ENCODE data around the gene RGS3. TPM values are rescaled to one million over a fixed set of nuclear protein-coding genes. Genes with fewer than 3 reads are reported as not detected.

Gene RGS3
- total and polyA plus RNA-seq, 2 of the 13 experiments (the other 11 are each of a cell fraction or from before 2014, with no cell fraction given) = 17.1 to 28.8 TPM

DNA sequence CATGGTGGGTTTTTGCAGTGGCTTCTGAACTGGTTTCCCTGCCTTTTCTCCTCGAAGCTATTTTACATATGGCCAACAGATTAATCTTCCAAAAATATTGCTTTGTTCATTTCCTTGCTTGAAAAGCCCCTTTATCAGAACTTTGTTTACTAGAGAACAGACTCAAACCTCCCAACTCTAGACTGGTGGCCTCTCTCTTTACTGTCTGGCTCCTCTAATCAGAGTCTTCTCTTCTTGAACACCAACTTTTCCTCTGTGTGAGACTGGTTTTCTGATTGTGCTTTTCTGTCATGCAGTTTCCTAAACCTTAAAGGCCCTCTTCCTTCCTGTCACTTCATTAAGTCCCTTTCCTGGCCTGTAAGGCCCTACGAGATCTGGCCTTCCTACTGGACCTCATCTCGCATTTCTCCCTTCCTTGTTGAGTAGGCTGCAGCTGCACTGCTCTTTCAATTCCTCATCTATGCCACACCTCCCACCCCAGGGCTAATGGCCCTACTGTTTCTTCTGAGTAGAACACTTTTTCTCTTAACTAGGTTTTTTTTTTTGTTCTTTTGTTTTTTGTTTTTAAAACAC is 47.3 kb upstream of the RGS3 start:
- Histone ChIP-seq H3K9me3 (ENCODE audit: low read length) (no peaks in the 10 kb centered on the region), H3K36me3 (replicated peaks in 1 of 2; ENCODE audit: control insufficient read depth in 1 of 2, insufficient read depth in 2 of 2, low read length in 2 of 2) (no peaks in the 10 kb centered on the region), H4K20me1 (ENCODE audit: insufficient read depth, low read length) (no peaks in the 10 kb centered on the region), H3K4me1 (ENCODE audit: insufficient read depth, low read length) (peaks cover 8% of the 10 kb centered on the region), H3K27me3 (ENCODE audit: control insufficient read depth in 1 of 2, insufficient read depth in 2 of 2, low read length in 2 of 2) (no peaks in the 10 kb centered on the region), H3K9ac (ENCODE audit: insufficient read depth, low read depth, low read length) (no peak overlapping the region), H3K79me2 (ENCODE audit: insufficient read depth, low read length) (no peaks in the 10 kb centered on the region), H2AFZ (ENCODE audit: low read length) (no peak overlapping the region), H3K4me2 (ENCODE audit: low read depth, low read length) (no peak overlapping the region), H3K27ac (ENCODE audit: extremely low read length, insufficient read depth, low read length) (no peak overlapping the region), H3K4me3 (replicated peaks in 1 of 3; ENCODE audit: insufficient read depth in 1 of 3, low read depth in 2 of 3, low read length in 3 of 3) (no peak overlapping the region)
- intact Hi-C loops (cut with micrococcal nuclease; ENCODE audit: unreplicated experiment) = loop anchor here (10.0 kb wide), 1 partner anchor 239 kb away; no protein-coding TSS in a partner anchor
- CTCF ChIA-PET (ENCODE audit: low intra/inter-chr PET ratio, low total read pairs) = no interaction called here
- in situ Hi-C loops (cut with HindIII; ENCODE audit: extremely low pct_ligation_motif_present, low pct_unique_long_range_greater_than_20kb) = no loop called here
- no TSS peak for BruUV-seq (replicated peaks)
- 9% methylated on average over 3 of the region's 3 CpGs for WGBS (ENCODE audit: low lambda C conversion rate)
- POLR2A ChIA-PET = no interaction called here
- DNase-seq (ENCODE audit: low spot score) (no peak), ATAC-seq (no peak; the same call in 2 of the 3 replicates), FAIRE-seq (no peak)
- no peak for TF ChIP-seq MAFF (IDR thresholded peaks at IDR 0.05; ENCODE audit: low read depth, low read length)
- TF ChIP-seq GABPB1 (CRISPR knock-in tag; IDR thresholded peaks at IDR 0.05) = no peak
- no peak for TF ChIP-seq NR2F1 (CRISPR knock-in tag; IDR thresholded peaks at IDR 0.05)
- TF ChIP-seq, protein P1, sequence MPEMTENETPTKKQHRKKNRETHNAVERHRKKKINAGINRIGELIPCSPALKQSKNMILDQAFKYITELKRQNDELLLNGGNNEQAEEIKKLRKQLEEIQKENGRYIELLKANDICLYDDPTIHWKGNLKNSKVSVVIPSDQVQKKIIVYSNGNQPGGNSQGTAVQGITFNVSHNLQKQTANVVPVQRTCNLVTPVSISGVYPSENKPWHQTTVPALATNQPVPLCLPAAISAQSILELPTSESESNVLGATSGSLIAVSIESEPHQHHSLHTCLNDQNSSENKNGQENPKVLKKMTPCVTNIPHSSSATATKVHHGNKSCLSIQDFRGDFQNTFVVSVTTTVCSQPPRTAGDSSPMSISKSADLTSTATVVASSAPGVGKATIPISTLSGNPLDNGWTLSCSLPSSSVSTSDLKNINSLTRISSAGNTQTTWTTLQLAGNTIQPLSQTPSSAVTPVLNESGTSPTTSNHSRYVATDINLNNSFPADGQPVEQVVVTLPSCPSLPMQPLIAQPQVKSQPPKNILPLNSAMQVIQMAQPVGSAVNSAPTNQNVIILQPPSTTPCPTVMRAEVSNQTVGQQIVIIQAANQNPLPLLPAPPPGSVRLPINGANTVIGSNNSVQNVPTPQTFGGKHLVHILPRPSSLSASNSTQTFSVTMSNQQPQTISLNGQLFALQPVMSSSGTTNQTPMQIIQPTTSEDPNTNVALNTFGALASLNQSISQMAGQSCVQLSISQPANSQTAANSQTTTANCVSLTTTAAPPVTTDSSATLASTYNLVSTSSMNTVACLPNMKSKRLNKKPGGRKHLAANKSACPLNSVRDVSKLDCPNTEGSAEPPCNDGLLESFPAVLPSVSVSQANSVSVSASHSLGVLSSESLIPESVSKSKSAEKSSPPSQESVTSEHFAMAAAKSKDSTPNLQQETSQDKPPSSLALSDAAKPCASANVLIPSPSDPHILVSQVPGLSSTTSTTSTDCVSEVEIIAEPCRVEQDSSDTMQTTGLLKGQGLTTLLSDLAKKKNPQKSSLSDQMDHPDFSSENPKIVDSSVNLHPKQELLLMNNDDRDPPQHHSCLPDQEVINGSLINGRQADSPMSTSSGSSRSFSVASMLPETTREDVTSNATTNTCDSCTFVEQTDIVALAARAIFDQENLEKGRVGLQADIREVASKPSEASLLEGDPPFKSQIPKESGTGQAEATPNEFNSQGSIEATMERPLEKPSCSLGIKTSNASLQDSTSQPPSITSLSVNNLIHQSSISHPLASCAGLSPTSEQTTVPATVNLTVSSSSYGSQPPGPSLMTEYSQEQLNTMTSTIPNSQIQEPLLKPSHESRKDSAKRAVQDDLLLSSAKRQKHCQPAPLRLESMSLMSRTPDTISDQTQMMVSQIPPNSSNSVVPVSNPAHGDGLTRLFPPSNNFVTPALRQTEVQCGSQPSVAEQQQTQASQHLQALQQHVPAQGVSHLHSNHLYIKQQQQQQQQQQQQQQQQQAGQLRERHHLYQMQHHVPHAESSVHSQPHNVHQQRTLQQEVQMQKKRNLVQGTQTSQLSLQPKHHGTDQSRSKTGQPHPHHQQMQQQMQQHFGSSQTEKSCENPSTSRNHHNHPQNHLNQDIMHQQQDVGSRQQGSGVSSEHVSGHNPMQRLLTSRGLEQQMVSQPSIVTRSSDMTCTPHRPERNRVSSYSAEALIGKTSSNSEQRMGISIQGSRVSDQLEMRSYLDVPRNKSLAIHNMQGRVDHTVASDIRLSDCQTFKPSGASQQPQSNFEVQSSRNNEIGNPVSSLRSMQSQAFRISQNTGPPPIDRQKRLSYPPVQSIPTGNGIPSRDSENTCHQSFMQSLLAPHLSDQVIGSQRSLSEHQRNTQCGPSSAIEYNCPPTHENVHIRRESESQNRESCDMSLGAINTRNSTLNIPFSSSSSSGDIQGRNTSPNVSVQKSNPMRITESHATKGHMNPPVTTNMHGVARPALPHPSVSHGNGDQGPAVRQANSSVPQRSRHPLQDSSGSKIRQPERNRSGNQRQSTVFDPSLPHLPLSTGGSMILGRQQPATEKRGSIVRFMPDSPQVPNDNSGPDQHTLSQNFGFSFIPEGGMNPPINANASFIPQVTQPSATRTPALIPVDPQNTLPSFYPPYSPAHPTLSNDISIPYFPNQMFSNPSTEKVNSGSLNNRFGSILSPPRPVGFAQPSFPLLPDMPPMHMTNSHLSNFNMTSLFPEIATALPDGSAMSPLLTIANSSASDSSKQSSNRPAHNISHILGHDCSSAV (CRISPR knock-in tag; IDR thresholded peaks at IDR 0.05; ENCODE audit: borderline replicate concordance) = no peak
- no peak for TF ChIP-seq ZNF205 (CRISPR knock-in tag; IDR thresholded peaks at IDR 0.05)
- TF ChIP-seq YEATS4 (CRISPR knock-in tag; IDR thresholded peaks at IDR 0.05; ENCODE audit: borderline replicate concordance) = no peak
- TF ChIP-seq NFYC (CRISPR knock-in tag; IDR thresholded peaks at IDR 0.05) = no peak
- no peak for TF ChIP-seq SALL1 (CRISPR knock-in tag; IDR thresholded peaks at IDR 0.05)
- TF ChIP-seq ZEB1 (IDR thresholded peaks at IDR 0.05; ENCODE audit: insufficient replicate concordance, low read depth) = no peak
- no peak for TF ChIP-seq KAT7 (CRISPR knock-in tag; IDR thresholded peaks at IDR 0.05; ENCODE audit: borderline replicate concordance)
- TF ChIP-seq IKZF1 (IDR thresholded peaks at IDR 0.05) = no peak
- no peak for TF ChIP-seq TAF15 (IDR thresholded peaks at IDR 0.05; ENCODE audit: low read depth, low read length, poor library complexity, severe bottlenecking)
